Tibial artery (tissue), 4 donors: ENCODE data around the gene TYW1.
A peak's percentile ranks its signal among the peaks of the same experiment; 100 is the strongest.
"Not testable (repeated sequence)": the region's sequence is repeated elsewhere in the genome, so short reads cannot be mapped to it uniquely, and the experiment has no call there.

ENCODE experiments used
- DNase-seq, 2 donors: peaks; one replicate each; pipeline ENCODE4 v3.0.0-alpha.2; 2019
- H3K27ac ChIP-seq, 2 donors: fragments of 200-600 bp; sonication (generic) in 1 of 2; 1 replicate in 1 of 2; 2 replicates in 1 of 2; pipeline ENCODE4 v1.5.1; 2018 to 2019; ENCODE audit warnings: mild to moderate bottlenecking in 1 of 2
- H3K27me3 ChIP-seq, 2 donors: fragments of 200-600 bp; sonication (generic) in 1 of 2; one replicate each; pipeline versions ENCODE4 v1.5.1 to v1.6.0; 2016 to 2019
- H3K36me3 ChIP-seq, 3 donors: fragments of 200-600 bp; sonication (generic) in 2 of 3; one replicate each; pipeline ENCODE4 v1.5.1; 2016 to 2019; ENCODE audit warnings: mild to moderate bottlenecking in 2 of 3
- H3K4me1 ChIP-seq, 4 donors: fragments of 200-600 bp; sonication (generic) in 2 of 4; 1 replicate in 3 of 4; 2 replicates in 1 of 4; pipeline ENCODE4 v1.5.1; 2016 to 2019
- H3K4me3 ChIP-seq, 2 donors: fragments of 200-600 bp; sonication (generic) in 1 of 2; 1 replicate in 1 of 2; 2 replicates in 1 of 2; pipeline ENCODE4 v1.5.1; 2018 to 2019; ENCODE audit warnings: mild to moderate bottlenecking in 2 of 2
- H3K9me3 ChIP-seq, 3 donors: fragments of 200-600 bp; sonication (generic) in 1 of 3; one replicate each; pipeline ENCODE4 v1.5.1; 2016 to 2019
- intact Hi-C: fragments of 100-400 bp; cut with DNase I; formaldehyde crosslinking; loops from one replicate; pipeline ENCODE4 v1.15.0; 2023; ENCODE audit warnings: low total_unique reads
- TF ChIP-seq, protein P1 (sequence below), 2 experiments: fragments of 200-600 bp in 1 of 2; fragments of 450-650 bp in 1 of 2; IDR thresholded peaks; one replicate each; pipeline ENCODE4 v1.5.1; 2017 to 2019; ENCODE audit warnings: antibody characterized with exemption in 2 of 2, mild to moderate bottlenecking in 1 of 2, moderate library complexity in 1 of 2

The TYW1 gene

DNA sequence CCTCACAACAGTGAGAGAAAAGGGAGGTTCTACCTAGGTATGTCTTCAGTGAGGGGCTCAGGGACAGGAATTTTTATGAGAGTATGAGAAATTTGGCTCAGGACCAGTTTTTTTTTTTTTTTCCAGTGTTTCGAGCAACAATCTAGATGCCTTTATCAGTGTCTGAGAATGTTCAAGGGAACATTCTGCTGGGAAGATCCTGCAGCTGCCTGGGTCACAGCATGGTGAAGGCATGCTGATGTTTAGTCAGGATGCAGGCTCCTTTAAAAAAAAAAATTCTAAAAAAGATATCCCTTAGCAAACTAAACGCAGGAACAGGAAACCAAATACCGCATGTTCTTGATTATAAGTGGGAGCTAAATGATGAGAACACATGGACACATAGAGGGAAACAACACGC, 32.2 kb upstream of the TYW1 start:
- H3K36me3 ChIP-seq = peaks cover 0 to 20% (median 1%) of the 10 kb centered on the region in 3 donors
- TF ChIP-seq, protein P1, sequence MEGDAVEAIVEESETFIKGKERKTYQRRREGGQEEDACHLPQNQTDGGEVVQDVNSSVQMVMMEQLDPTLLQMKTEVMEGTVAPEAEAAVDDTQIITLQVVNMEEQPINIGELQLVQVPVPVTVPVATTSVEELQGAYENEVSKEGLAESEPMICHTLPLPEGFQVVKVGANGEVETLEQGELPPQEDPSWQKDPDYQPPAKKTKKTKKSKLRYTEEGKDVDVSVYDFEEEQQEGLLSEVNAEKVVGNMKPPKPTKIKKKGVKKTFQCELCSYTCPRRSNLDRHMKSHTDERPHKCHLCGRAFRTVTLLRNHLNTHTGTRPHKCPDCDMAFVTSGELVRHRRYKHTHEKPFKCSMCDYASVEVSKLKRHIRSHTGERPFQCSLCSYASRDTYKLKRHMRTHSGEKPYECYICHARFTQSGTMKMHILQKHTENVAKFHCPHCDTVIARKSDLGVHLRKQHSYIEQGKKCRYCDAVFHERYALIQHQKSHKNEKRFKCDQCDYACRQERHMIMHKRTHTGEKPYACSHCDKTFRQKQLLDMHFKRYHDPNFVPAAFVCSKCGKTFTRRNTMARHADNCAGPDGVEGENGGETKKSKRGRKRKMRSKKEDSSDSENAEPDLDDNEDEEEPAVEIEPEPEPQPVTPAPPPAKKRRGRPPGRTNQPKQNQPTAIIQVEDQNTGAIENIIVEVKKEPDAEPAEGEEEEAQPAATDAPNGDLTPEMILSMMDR (IDR thresholded peaks at IDR 0.05) = no peak
- H3K9me3 ChIP-seq = no peaks in the 10 kb centered on the region
- H3K27me3 ChIP-seq = no peaks in the 10 kb centered on the region
- no peak overlapping the region for H3K27ac ChIP-seq
- no peak for DNase-seq
- no peaks in the 10 kb centered on the region for H3K4me1 ChIP-seq
- H3K4me3 ChIP-seq = no peak overlapping the region
- intact Hi-C loops = no loop called here

DNA sequence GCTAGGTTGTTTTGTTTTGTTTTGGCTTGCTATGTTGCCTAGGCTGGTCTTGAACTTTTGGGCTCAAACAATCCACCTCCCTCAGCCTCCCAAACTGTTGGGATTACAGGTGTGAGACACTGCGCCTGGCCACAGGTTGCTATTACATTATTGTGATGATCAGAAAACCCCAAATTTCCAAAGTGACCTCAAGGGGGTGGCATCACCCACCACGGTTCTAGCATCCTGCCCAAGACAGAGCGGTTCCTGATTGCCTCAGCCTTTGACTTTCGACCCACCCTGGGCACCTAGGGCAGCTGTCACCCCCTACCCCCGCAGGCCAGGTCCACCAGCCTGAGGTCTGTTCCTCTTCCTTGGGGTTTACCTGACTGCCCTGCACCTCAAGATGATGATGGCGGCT, 29.6 kb upstream of the TYW1 start:
- Histone ChIP-seq H3K9me3 (no peaks in the 10 kb centered on the region), H3K27ac (no peak overlapping the region), H3K4me3 (no peak overlapping the region), H3K4me1 (no peaks in the 10 kb centered on the region), H3K27me3 (no peaks in the 10 kb centered on the region), H3K36me3 (no peaks in the 10 kb centered on the region)
- DNase-seq = no peak
- intact Hi-C loops = no loop called here
- TF ChIP-seq, protein P1 (IDR thresholded peaks at IDR 0.05) = no peak

DNA sequence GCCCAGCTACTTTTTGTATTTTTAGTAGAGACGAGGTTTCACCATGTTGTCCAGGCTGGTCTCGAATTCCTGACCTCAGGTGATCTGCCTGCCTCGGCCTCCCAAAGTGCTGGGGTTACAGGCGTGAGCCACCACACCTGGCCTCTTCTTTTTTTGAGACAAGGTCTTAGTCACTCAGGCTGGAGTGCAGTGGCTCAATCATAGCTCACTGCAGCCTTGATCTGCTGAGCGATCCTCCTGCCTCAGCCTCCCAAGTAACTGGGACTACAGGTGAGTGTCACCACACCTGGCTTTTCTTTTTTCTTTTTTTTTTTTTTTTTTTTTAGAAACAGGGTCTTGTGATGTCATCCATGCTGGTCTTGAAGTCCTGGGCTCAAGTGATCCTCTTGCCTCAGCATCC, 27.6 kb upstream of the TYW1 start:
- H3K4me1 ChIP-seq, H3K36me3 ChIP-seq, DNase-seq, H3K9me3 ChIP-seq, H3K27ac ChIP-seq, intact Hi-C loops, H3K27me3 ChIP-seq, H3K4me3 ChIP-seq: not testable (repeated sequence)

DNA sequence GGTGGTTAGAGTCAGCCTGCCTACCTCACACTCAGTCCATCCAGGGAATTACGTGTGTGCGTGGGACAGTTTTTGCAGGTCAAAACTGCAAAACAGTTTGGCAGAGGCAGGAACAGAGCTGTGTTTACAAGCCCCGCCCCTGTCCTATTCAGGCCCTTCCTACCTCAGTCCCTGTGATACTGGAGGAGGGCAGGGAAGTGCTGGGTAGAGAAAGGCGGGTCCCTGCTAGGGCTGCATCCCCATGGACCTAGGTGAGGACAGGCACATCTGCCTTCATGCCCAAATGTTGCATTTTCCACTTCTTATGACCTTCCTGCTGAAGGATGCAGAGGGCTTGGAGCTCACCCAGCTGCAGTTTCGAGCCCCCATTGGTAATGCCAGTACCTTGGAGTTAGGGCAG, 26.3 kb upstream of the TYW1 start:
- no peaks in the 10 kb centered on the region for H3K36me3 ChIP-seq
- TF ChIP-seq, protein P1 (IDR thresholded peaks at IDR 0.05) = no peak
- no peaks in the 10 kb centered on the region for H3K9me3 ChIP-seq
- intact Hi-C loops = no loop called here
- no peak for DNase-seq
- H3K27ac ChIP-seq = no peak overlapping the region
- no peaks in the 10 kb centered on the region for H3K27me3 ChIP-seq
- H3K4me1 ChIP-seq = no peaks in the 10 kb centered on the region
- no peak overlapping the region for H3K4me3 ChIP-seq

DNA sequence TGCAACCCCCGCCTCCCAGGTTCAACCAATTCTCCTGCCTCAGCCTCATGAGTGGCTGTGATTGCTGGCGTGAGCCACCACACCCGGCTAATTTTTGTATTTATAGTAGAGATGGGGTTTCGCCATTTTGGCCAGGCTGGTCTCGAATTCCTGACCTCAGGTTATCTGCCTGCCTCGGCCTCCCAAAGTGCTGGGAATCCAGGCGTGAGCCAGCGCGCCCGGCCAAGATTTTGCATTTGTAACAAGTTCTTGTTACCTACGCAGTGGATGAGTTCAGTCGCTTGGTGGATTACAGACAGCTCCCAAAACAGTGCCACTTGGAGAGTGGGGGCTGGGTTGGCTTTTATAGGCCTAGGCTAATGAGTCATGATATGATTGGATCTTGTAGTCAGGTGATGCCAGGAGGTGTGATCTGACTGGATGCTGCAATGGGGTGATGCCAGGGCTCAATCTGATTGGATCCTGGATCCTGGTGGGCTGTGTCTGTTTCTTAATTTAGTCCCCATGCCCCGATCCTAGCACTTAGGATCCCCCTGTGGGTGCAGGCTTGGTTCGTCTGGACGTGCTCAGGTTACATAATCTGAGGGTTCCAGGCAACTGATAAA, 21.5 kb upstream of the TYW1 start:
- H3K4me1 ChIP-seq = peaks cover 0 to 8% (median 0%) of the 10 kb centered on the region in 4 donors
- TF ChIP-seq, protein P1 (IDR thresholded peaks at IDR 0.05) = no peak
- no peak overlapping the region for H3K27ac ChIP-seq
- H3K4me3 ChIP-seq = no peak overlapping the region
- no peaks in the 10 kb centered on the region for H3K36me3 ChIP-seq
- no peak for DNase-seq
- H3K9me3 ChIP-seq = peaks cover 0 to 2% (median 0%) of the 10 kb centered on the region in 3 donors
- intact Hi-C loops = no loop called here
- H3K27me3 ChIP-seq = no peaks in the 10 kb centered on the region

DNA sequence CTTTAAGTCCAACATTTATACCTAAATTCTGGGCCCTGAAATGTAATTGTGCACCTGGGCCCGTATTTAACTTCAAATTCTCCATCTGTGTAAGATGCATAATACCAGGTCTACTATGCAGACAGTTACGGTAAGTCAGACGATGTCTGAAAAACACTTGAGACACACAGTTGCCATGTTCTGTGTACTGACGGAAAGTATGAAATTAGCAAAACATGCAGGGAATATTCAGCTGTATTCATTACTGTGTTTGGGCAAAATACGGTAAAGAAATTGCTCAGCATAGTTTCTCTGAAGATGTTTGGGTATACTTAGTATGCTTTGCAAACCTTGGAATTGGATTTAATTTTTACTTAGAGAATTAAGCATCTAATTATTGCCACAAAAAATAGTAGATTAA, 18.3 kb upstream of the TYW1 start:
- H3K9me3 ChIP-seq, H3K27ac ChIP-seq, H3K36me3 ChIP-seq, H3K4me3 ChIP-seq, H3K4me1 ChIP-seq, H3K27me3 ChIP-seq, intact Hi-C loops, DNase-seq: not testable (repeated sequence)

DNA sequence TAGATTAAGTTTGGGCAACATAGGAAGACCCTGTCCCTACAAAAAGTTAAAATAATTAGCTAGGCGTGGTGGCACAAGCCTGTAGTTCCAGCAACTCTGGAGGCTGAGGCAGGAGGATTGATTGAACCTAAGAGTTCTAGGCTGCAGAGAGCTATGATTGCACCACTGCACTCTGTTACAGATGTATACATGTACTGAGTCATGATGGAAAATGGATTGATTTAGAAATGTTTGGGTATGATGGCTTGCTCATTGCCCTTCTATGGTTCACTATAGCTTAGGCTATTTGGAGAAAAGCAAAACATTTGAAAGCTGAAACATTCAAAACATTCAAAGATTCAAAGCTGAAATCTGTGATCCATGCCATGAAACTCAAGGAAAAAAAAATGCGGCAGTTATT, 17.6 kb upstream of the TYW1 start:
- intact Hi-C loops, DNase-seq, H3K9me3 ChIP-seq, H3K4me1 ChIP-seq, H3K36me3 ChIP-seq, H3K27me3 ChIP-seq, H3K4me3 ChIP-seq: not testable (repeated sequence)
- peak overlapping the region in 1 of 2 donors; percentile 42 for H3K27ac ChIP-seq

DNA sequence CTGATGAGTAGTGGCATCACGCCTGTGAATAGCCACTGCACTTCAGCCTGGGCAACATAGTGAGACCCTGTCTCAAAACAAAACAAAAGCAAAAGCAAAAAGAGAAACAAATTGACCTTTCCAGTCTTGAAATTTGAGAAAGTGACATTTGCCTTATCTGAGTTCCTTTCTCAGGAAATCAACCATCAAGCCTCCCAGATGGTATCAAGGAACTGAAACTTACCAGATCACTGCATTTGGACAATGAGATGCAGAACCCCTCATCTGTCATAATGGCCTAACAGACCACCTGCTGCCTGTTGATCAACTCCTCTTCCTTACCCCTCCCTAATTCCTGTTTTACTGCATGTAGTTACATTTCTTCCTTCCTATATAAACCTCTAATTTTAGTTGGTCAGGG, 16.3 kb upstream of the TYW1 start:
- H3K9me3 ChIP-seq, DNase-seq, H3K27me3 ChIP-seq, intact Hi-C loops, H3K36me3 ChIP-seq, H3K27ac ChIP-seq, H3K4me1 ChIP-seq, H3K4me3 ChIP-seq: not testable (repeated sequence)

DNA sequence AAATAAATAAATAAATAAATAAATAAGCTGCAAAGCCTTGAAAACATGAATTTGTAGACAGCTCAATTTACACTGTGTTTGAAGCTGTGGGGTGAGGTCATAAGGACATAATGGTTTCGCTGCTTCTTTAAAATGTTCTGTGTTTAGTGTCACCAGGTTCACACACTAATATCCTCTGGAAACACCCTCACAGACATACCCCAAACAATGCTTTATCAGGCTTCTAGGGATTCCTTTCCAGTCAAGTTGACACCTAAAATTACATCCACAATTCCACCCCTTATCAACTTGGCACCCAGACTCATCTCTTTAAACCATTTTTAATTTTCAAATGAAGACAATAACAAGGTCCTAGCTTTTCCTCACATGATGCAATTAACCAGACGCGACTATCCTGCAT, 7.1 kb upstream of the TYW1 start:
- H3K4me3 ChIP-seq, H3K27ac ChIP-seq, H3K9me3 ChIP-seq, H3K27me3 ChIP-seq, DNase-seq: not testable (repeated sequence)
- peaks cover 0 to 32% (median 21%) of the 10 kb centered on the region in 4 donors for H3K4me1 ChIP-seq
- intact Hi-C loops = loop anchor here (5.0 kb wide), 1 partner anchor 67 kb away; the partner anchor contains the start of gene TMEM248
- H3K36me3 ChIP-seq = peaks cover 71 to 77% (median 73%) of the 10 kb centered on the region in 3 donors

DNA sequence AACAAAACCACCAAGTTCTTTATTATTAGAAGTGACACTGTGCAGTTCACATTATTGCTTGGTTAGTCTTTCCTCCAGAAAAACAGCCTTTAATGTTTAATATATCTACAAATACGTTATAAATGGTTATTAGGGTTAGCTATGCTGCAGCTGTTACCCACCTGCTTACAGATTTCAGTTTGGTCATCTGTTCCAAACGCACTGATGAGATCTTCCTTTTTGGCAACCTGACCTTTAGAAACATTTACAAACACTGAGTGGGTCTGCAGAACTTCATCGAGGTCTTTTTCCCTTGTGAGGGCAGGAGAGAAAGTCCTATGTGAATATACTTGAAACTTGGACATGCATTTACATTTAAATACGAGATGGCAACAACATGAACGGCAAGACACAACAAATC, 2.6 kb upstream of the TYW1 start:
- not testable (repeated sequence) for DNase-seq, H3K27me3 ChIP-seq, H3K9me3 ChIP-seq
- intact Hi-C loops = loop anchor here (10.0 kb wide), 2 partner anchors 149 to 339 kb away; no protein-coding TSS in a partner anchor
- H3K36me3 ChIP-seq = peaks cover 46 to 50% (median 49%) of the 10 kb centered on the region in 3 donors
- peak overlapping the region; percentile 96 for H3K4me3 ChIP-seq
- H3K4me1 ChIP-seq = peaks cover 0 to 40% (median 26%) of the 10 kb centered on the region in 4 donors
- H3K27ac ChIP-seq = peak overlapping the region; percentile 99 to 100
